WERI-Rb-1 (cell line): ENCODE data around the gene CSRNP3.

ENCODE experiments used
- DNase-seq: peaks from one replicate; pipeline ENCODE4 v3.0.0-alpha.2; 2020
- H3K27ac ChIP-seq: fragments of 250-450 bp; sonication (Bioruptor Pico); 2 replicates; pipeline ENCODE4 v1.5.1; 2020; ENCODE audit warnings: mild to moderate bottlenecking, moderate library complexity
- H3K27me3 ChIP-seq: fragments of 250-450 bp; sonication (Bioruptor Pico); 2 replicates; pipeline ENCODE4 v1.5.1; 2021; ENCODE audit warnings: mild to moderate bottlenecking, low read depth, moderate library complexity; ENCODE audit not compliant: insufficient read depth, severe bottlenecking
- H3K36me3 ChIP-seq: fragments of 250-450 bp; sonication (Bioruptor Pico); 2 replicates; pipeline ENCODE4 v1.5.1; 2020; ENCODE audit warnings: mild to moderate bottlenecking, moderate library complexity
- H3K4me3 ChIP-seq: 2 replicates; pipeline ENCODE4 v1.5.1; 2011; ENCODE audit warnings: low read depth, mild to moderate bottlenecking, control low read depth, low read length
- H3K9me3 ChIP-seq: fragments of 250-450 bp; sonication (Bioruptor Pico); 2 replicates; pipeline ENCODE4 v1.5.1; 2021; ENCODE audit warnings: mild to moderate bottlenecking, moderate library complexity; ENCODE audit not compliant: severe bottlenecking
- TF ChIP-seq, protein P1 (sequence below): IDR thresholded peaks from 2 replicates; pipeline ENCODE4 v1.5.1; 2011; ENCODE audit warnings: low read depth, mild to moderate bottlenecking, control low read depth, inconsistent platforms, low read length

CSRNP3 gene

DNA sequence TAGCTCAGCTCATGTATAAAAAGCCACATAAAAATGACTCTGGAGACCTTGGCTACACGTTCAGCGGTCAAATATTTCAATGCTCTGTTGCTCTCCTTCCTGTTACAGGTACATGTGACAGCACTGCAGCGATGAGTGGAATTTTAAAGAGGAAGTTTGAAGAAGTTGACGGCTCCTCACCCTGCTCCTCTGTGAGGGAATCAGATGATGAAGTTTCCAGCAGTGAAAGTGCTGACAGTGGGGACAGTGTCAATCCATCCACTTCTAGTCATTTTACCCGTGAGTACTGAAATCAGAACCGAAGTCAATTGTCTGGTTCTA, 125.4 kb downstream of the CSRNP3 start:
- Histone ChIP-seq H3K9me3 (peaks cover 5% of the 10 kb centered on the region), H3K4me3 (no peak overlapping the region), H3K27me3 (no peaks in the 10 kb centered on the region), H3K27ac (no peak overlapping the region), H3K36me3 (no peaks in the 10 kb centered on the region)
- TF ChIP-seq, protein P1, sequence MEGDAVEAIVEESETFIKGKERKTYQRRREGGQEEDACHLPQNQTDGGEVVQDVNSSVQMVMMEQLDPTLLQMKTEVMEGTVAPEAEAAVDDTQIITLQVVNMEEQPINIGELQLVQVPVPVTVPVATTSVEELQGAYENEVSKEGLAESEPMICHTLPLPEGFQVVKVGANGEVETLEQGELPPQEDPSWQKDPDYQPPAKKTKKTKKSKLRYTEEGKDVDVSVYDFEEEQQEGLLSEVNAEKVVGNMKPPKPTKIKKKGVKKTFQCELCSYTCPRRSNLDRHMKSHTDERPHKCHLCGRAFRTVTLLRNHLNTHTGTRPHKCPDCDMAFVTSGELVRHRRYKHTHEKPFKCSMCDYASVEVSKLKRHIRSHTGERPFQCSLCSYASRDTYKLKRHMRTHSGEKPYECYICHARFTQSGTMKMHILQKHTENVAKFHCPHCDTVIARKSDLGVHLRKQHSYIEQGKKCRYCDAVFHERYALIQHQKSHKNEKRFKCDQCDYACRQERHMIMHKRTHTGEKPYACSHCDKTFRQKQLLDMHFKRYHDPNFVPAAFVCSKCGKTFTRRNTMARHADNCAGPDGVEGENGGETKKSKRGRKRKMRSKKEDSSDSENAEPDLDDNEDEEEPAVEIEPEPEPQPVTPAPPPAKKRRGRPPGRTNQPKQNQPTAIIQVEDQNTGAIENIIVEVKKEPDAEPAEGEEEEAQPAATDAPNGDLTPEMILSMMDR = no peak
- DNase-seq = no peak

DNA sequence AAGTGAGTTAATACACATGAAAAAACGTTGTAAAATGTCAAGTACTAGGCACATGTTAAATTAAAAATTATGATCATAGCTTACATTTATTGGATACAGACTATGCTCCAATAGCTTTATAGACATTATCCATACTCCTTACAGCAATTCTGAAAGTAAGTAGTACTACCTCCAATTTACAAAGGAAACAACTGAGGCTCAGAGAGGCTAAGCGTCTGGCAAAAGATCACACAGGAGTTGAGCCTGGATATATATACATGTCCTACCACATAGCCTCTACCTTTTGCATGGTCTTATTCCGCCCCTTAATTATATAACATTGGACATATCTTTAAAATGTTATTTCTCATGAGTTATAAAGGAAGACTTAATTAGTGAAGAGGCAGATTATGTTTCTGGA, 127.3 kb downstream of the CSRNP3 start:
- Histone ChIP-seq H3K36me3 (no peaks in the 10 kb centered on the region), H3K27ac (no peak overlapping the region), H3K4me3 (no peak overlapping the region), H3K9me3 (peaks cover 1% of the 10 kb centered on the region), H3K27me3 (no peaks in the 10 kb centered on the region)
- TF ChIP-seq, protein P1 = no peak
- no peak for DNase-seq

DNA sequence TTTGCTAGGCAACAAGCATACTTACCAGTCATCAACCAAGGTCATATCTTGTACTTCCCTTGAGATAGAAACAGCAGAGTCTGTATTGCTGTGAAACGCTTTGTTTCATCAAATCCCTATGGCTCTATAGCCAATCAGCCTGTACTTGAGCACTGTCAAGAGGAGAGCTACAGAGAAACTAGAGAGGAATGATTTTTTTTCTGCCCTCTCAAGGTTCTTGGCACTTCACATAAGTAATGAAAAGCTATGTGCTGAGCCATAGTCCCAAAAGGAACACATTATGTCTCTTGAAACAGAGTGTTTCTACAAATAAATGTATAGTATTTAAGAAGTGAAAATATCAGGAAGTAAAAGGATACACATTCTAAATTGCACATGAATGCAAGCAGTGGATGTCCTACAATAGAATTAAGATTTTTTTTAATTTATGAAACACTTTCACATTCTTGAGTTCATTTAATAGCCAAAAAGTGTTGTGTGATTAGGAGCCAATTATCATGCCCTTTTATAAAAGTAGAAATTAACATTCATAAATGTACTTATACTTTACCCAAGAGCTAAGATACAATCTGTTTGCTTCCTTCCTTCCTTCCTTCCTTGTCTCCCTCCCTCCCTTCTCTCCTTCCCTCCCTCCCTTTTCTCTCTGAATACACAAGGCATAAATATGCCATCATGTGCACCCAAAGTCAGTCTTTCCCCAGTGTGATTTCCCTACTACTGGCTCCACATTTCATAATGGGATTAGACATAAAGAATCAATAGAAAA, 131.8 kb downstream of the CSRNP3 start:
- Histone ChIP-seq H3K27me3 (no peaks in the 10 kb centered on the region), H3K27ac (no peak overlapping the region), H3K4me3 (no peak overlapping the region), H3K36me3 (no peaks in the 10 kb centered on the region), H3K9me3 (no peaks in the 10 kb centered on the region)
- DNase-seq = no peak
- TF ChIP-seq, protein P1 = no peak

DNA sequence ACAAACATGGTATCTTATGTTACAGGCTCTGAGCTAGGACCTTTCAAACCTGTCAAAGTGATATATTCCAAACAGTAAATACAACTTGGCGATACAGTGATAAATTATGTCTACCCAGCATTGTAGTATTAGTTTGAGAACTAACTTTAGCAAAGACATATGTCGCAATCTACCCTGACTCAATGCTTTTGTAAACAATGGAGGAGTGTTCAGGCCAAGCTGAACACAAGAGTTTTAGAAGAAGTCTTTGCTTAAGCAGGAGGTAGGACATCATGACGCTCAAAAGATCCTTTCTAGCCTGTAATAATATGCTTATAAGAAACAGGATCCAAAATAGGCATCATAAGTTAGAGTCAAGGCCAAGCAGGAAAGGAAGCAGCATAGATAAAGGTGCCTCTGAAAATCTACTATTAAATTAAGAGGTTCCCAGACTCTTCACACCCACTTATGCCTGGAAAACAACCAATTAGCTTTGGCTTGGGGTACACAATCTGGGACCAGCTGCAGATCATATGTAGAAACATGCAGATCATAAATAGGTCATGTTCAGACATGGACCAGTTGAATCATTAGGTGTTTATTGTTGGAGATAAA, 132.5 kb downstream of the CSRNP3 start:
- TF ChIP-seq, protein P1 = no peak
- no peak for DNase-seq
- H3K27me3 ChIP-seq = no peaks in the 10 kb centered on the region
- H3K36me3 ChIP-seq = no peaks in the 10 kb centered on the region
- H3K27ac ChIP-seq = no peak overlapping the region
- H3K4me3 ChIP-seq = no peak overlapping the region
- no peaks in the 10 kb centered on the region for H3K9me3 ChIP-seq

DNA sequence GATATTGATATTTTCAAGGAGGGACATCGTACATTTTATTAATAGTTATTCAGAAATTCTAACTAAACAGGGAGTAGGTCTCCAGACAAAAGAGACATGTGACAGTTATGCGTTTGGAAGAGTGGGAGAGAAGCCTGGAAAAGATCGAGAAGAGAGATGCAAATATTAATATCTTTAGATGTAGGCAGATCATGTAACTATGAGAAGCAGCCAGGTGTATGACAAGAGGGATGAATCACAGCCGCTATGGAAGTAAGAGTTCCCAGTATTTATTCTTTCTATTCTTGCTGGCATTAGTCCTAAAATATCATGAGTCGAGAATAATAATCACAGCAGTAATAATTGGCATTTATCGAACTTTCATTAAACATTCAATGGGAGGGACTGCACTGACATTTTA, 140.2 kb downstream of the CSRNP3 start:
- DNase-seq = no peak

More for the DNA sequence above, 140.2 kb downstream of the CSRNP3 start:
- no peak overlapping the region for H3K27ac ChIP-seq
- H3K4me3 ChIP-seq = no peak overlapping the region
- TF ChIP-seq, protein P1 = no peak
- no peaks in the 10 kb centered on the region for H3K36me3 ChIP-seq
- H3K9me3 ChIP-seq = no peaks in the 10 kb centered on the region
- no peaks in the 10 kb centered on the region for H3K27me3 ChIP-seq
